OCI-LY3 (cell line): ENCODE measurements around the gene BCKDHA.
A peak's percentile ranks its signal among the peaks of the same experiment; 100 is the strongest.

Experiments
- EZH2phosphoT487 ChIP-seq: fragments of 200-600 bp; shearing (Covaris generic); IDR thresholded peaks from 2 replicates; pipeline ENCODE4 v1.6.1; 2018; ENCODE audit warnings: antibody characterized with exemption, mixed run types, low read depth
- TF ChIP-seq, protein P1 (sequence below): fragments of 200-600, 300-600 bp; sonication (generic); IDR thresholded peaks from 2 replicates; pipeline ENCODE4 v1.5.1; 2014; ENCODE audit warnings: antibody characterized with exemption, low read length, low read depth

DNA sequence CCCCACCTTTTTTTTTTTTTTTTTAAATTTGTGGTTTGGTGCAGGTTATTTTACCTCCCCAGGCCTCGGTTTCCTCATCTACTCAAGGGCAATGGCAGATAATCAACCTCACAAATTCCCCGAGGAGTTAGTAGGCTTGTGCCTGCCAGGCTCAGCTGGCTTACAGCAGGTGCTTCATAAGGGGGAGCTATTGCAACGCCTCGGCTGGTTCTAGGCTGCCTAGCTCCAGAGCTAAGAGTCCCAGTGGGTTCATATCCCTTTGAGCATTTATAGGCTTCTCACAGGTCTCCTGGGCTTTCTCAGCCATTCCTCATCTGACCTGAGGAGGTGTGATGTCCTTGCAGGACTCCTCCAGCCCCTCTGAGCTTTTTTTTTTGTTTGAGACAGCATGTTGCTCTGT is 10.6 kb downstream of the BCKDHA start:
- TF ChIP-seq, protein P1, sequence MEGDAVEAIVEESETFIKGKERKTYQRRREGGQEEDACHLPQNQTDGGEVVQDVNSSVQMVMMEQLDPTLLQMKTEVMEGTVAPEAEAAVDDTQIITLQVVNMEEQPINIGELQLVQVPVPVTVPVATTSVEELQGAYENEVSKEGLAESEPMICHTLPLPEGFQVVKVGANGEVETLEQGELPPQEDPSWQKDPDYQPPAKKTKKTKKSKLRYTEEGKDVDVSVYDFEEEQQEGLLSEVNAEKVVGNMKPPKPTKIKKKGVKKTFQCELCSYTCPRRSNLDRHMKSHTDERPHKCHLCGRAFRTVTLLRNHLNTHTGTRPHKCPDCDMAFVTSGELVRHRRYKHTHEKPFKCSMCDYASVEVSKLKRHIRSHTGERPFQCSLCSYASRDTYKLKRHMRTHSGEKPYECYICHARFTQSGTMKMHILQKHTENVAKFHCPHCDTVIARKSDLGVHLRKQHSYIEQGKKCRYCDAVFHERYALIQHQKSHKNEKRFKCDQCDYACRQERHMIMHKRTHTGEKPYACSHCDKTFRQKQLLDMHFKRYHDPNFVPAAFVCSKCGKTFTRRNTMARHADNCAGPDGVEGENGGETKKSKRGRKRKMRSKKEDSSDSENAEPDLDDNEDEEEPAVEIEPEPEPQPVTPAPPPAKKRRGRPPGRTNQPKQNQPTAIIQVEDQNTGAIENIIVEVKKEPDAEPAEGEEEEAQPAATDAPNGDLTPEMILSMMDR, result peak; percentile 15; the same call in 1 of the 2 replicates
- TF ChIP-seq EZH2phosphoT487, result no peak
